CMK (cell line): Measurements from ENCODE around the gene CD53.
"Not testable (repeated sequence)": the region's sequence is repeated elsewhere in the genome, so short reads cannot be mapped to it uniquely, and the experiment has no call there.

Source experiments
- DNase-seq: peaks from one replicate; pipeline ENCODE4 v3.0.0-alpha.2; 2010; ENCODE audit warnings: low read depth

CD53 gene

DNA sequence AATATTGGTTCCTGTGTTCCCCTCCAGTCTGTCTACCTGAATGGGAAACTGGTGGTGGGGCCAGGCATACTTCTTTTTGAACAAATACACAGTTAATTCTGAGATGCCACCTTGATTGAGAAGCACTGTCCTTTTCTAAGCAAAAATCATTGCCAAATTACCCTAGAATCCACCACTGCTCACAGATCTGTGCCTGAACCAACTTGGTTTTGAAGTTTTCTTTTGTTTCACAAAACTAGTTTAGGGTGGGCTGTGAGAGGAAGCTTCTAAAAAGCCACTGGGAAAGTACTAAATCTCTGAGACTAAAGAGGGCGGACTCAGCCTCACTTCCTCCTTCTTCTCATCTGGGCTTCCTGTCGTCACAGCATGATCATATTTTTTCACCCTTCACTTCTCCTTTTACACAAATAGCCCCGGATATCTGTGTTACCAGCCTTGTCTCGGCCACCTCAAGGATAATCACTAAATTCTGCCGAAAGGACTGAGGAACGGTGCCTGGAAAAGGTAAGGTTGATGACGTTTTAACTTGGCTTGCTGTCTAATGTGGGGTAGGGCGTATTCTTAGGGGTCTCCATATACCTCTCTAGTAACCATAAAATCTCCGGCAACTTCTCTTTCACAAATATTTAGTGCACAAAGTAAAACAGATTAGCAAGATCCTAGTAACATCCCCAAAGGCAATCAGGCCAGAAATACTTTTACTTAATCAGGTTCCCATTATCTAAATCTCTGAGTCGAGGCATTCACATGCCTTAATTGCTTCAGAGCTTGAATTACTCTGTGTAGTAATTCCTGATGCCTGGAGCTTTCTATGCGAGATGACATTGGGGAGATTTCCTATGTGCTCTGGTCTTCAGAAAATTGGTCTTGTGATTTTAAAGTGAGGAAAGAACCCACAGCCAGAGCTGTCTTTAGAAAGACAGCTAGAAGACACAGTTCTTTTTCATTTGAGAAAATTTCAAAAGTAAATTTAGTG is at the start of gene CD53:
TSS of gene CD53 (plus strand) at position 404 of the 976 bp plus-strand sequence. CDS start 18,261 bp downstream, outside the sequence.
- no peak for DNase-seq

- DNase-seq: no peak
These were observed 48.8 kb upstream of the CD53 start for GRCh38 chr1:110824192-110824591.

GRCh38 chr1:110829955-110830553 is 42.9 kb upstream of the CD53 start:
- DNase-seq: peak; percentile 22

GRCh38 chr1:110833779-110834178 is 39.2 kb upstream of the CD53 start:
- DNase-seq: not testable (repeated sequence)

- DNase-seq: no peak
These were observed 26.1 kb upstream of the CD53 start for GRCh38 chr1:110846861-110847260.

GRCh38 chr1:110850145-110850544 is 22.8 kb upstream of the CD53 start:
- DNase-seq: no peak

- DNase-seq: no peak
These were observed 22.3 kb upstream of the CD53 start for GRCh38 chr1:110850627-110851026.

- DNase-seq: no peak
These were observed 19.8 kb upstream of the CD53 start for GRCh38 chr1:110853135-110853534.

DNA sequence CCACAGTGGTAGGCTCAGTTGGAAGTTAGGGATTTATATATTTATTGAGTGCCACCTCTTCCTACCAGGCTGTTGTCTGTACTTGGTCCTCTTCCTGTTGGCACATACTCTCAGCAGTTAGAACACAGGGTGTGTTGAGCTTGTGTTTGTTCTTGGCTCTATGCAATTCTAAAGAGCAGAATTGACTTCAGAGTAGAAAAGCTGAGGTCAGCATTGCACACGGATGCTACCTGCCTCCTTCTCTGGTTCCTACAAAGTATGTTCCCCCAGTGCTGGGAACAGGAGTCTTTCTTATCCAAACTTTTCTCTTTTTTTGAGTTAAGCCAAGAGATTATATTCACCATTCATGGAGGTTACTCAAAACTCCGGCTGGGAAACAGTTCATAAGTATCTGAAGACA is 16.5 kb upstream of the CD53 start:
- DNase-seq: no peak

- DNase-seq: no peak
These were observed 14.7 kb upstream of the CD53 start for GRCh38 chr1:110857964-110858948.

DNA sequence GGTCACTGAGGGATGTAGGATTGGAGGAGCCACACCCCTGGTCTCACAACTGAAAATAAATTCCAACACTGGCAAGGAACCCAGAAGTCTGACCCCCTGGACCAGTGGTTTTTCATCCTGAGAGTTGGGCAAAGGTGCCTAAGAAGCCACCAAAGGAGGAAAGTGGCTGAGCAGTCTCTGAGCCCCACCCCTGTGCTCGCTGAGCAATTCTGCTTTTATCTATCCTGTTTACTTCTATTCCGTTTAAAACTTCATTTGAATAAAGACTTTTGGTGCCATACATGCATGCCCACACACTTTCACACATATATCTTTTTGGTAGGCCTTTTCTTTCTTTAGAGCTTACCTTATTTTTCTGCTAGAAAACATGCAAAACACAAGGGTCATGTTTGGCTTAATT is 13.9 kb upstream of the CD53 start:
- no peak for DNase-seq

GRCh38 chr1:110860174-110860573 is 12.8 kb upstream of the CD53 start:
- DNase-seq: no peak

DNA sequence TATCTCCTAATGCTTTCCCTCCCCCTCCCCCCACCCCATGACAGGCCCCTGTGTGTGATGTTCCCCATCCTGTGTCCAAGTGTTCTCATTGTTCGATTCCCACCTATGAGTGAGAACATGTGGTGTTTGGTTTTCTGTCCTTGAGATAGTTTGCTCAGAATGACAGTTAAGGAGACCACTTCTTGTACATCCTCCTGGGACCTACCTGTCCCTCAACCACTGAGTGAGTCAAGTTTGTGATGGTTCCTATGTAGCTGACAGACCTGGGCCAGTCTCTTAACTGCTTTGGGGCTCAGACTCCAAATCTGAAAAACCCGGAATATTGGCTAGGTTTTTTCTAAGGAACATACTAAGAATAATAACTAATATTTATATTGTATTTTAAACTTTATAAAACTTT is 12.3 kb upstream of the CD53 start:
- DNase-seq: not testable (repeated sequence)

DNA sequence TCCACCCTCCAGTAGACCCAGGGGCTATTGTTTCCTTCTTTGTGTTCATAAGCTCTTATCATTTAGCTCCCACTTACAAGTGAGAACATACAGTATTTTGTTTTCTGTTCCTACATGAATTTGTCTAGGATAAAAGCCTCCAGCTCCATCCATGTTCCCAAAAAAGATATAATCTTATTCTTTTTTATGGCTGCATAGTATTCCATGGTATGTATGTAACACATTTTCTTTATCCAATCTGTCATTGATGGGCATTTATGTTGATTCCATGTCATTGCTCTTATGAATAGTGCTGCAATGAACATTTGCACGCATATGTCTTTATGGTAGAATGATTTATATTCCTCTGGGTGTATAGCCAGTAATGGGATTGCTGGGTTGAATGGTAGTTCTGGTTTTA is 11.0 kb upstream of the CD53 start:
- not testable (repeated sequence) for DNase-seq

- no peak for DNase-seq
These were observed 8.7 kb upstream of the CD53 start for GRCh38 chr1:110864287-110864686.

GRCh38 chr1:110870721-110871388 is 2.1 kb upstream of the CD53 start:
- DNase-seq: no peak

GRCh38 chr1:110872366-110872744 is 593 bp upstream of the CD53 start:
- DNase-seq: no peak

GRCh38 chr1:110873856-110874255 is 908 bp downstream of the CD53 start:
- DNase-seq: no peak

DNA sequence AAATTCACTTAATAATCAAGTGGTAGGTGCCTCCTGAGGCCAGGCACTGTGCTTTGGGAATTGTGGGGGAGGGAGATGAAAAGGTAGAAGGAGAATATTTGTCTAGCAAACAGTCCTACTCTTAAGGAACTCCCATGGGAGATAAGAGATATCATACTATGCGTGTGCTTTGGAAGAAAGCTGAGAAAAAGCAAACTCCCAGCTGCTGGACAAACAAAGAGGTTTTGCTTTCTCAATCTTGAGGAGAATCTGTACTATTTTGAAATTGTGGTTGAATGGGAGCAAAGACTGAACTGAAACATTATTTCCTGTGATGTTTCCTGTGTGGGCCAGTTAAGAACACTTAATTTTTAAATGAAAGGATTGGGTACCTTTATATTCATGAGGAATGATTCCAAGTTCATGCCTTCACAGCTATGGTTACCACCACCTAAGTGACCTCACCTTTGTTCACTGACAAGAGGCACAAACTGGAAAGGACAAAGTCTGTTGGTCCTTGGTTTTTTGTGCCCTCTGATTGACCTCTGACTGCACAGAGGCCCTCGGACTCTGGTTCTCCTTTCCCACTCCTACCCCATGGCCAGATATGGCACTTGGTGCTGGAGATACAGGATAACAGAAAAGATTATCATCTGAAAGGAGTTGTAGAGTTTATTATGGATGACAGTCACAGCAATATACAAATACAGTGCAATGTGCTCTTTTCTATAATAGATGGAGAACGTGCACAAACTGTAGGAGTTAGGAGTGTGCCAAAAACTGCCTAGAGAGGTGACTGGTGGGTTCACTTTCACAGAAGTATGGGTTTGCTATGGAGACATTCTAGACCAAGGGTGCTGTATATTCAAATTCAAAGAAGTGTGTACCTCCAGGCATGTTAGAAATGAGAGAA is 1.6 kb downstream of the CD53 start:
- DNase-seq: no peak

DNA sequence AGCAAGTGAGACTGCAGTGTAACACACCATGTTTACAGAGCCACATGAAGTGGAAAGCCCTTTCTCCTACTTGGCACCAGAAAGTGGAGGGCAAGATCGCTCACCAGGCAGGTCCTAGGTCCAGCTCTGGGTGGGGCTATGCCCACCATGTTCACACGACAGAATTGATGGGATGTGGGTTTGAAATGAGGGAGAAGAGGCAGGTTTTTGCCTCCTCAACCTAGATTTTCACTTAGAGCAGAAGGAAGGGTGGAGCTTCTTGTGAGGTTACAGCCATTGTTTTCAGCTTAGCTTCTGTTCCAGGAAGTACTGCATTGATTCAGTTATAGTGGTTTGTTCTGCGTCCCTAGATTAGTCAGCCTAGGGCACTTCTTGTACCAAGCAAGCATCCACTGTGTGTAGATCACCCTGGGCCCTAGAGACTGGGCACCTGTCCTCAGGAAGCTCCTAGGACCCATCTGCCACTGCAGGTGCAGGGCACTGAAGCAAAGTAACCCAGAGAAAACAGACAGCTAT is 2.3 kb downstream of the CD53 start:
- DNase-seq: no peak
